ENCODE data around the gene HOXC11.

HOXC11 gene

GRCh38 chr12:53972722-53973235 is at the start of gene HOXC11:
Gene HOXC11 (plus strand): TSS chr12:53973126. CDS start chr12:53973242, 116 bp downstream.
- no peak for DNase-seq

GRCh38 chr12:53924521-53925405 is 48.2 kb upstream of the HOXC11 start:
- no peak for DNase-seq

GRCh38 chr12:53927220-53928029 is 45.5 kb upstream of the HOXC11 start:
- DNase-seq: no peak

- no peak for DNase-seq
Measured at GRCh38 chr12:53928054-53928835, 44.7 kb upstream of the HOXC11 start.

- no peak for DNase-seq
Measured at GRCh38 chr12:53929527-53929926, 43.4 kb upstream of the HOXC11 start.

GRCh38 chr12:53930591-53931255 is 42.2 kb upstream of the HOXC11 start:
- DNase-seq: no peak

- no peak for DNase-seq
Measured at GRCh38 chr12:53931844-53932581, 40.9 kb upstream of the HOXC11 start.

GRCh38 chr12:53932915-53933314 is 40.0 kb upstream of the HOXC11 start:
- no peak for DNase-seq

GRCh38 chr12:53935383-53936341 is 37.3 kb upstream of the HOXC11 start:
- DNase-seq: no peak

- DNase-seq: no peak
Measured at GRCh38 chr12:53937099-53937498, 35.8 kb upstream of the HOXC11 start.

GRCh38 chr12:53937596-53938325 is 35.2 kb upstream of the HOXC11 start:
- no peak for DNase-seq

GRCh38 chr12:53938326-53939140 is 34.4 kb upstream of the HOXC11 start, which contains the start of gene HOXC13:
Gene HOXC13 (plus strand): TSS chr12:53938831. CDS start chr12:53938907, 76 bp downstream.
- peak; percentile 78 for DNase-seq

- DNase-seq: no peak
Measured at GRCh38 chr12:53939141-53940108, 33.5 kb upstream of the HOXC11 start.

- no peak for DNase-seq
Measured at GRCh38 chr12:53940443-53941014, 32.4 kb upstream of the HOXC11 start.

GRCh38 chr12:53941187-53941586 is 31.7 kb upstream of the HOXC11 start:
- DNase-seq: no peak

GRCh38 chr12:53941750-53942149 is 31.2 kb upstream of the HOXC11 start:
- no peak for DNase-seq

- no peak for DNase-seq
Measured at GRCh38 chr12:53942467-53942997, 30.4 kb upstream of the HOXC11 start.
